ENCODE measurements around the gene DNAAF9. TPM values are rescaled to one million over a fixed set of nuclear protein-coding genes. Genes with fewer than 3 reads are reported as not detected.

Gene DNAAF9
- total RNA-seq, 4 donors from 2014 or later: 6.5 to 12.1 (median 9.1) TPM

GRCh38 chr20:3382836-3383235 lies 24.6 kb downstream of the DNAAF9 start:
- Histone ChIP-seq H3K27ac (no peak overlapping the region), H3K9me3 (no peaks in the 10 kb centered on the region), H3K4me1 (no peaks in the 10 kb centered on the region), H3K27me3 (no peaks in the 10 kb centered on the region), H3K36me3 (no peaks in the 10 kb centered on the region), H3K4me3 (no peak overlapping the region)
- no peak for DNase-seq
- TF ChIP-seq CTCF (IDR thresholded peaks at IDR 0.05): no peak
- no peak for TF ChIP-seq POLR2A (IDR thresholded peaks at IDR 0.05)

GRCh38 chr20:3380228-3381070 lies 27.0 kb downstream of the DNAAF9 start:
- TF ChIP-seq POLR2A (IDR thresholded peaks at IDR 0.05) (no peak), CTCF (IDR thresholded peaks at IDR 0.05) (no peak)
- no peaks in the 10 kb centered on the region for H3K9me3 ChIP-seq
- H3K27me3 ChIP-seq: no peaks in the 10 kb centered on the region
- H3K4me3 ChIP-seq: no peak overlapping the region
- H3K27ac ChIP-seq: no peak overlapping the region
- DNase-seq: no peak
- H3K4me1 ChIP-seq: no peaks in the 10 kb centered on the region
- H3K36me3 ChIP-seq: peaks cover 0 to 7% (median 0%) of the 10 kb centered on the region in 3 donors

GRCh38 chr20:3378138-3378537 lies 29.3 kb downstream of the DNAAF9 start:
- DNase-seq: no peak
- no peak overlapping the region for H3K27ac ChIP-seq
- H3K9me3 ChIP-seq: no peaks in the 10 kb centered on the region
- no peaks in the 10 kb centered on the region for H3K4me1 ChIP-seq
- TF ChIP-seq CTCF (IDR thresholded peaks at IDR 0.05) (no peak), POLR2A (IDR thresholded peaks at IDR 0.05) (no peak)
- no peak overlapping the region for H3K4me3 ChIP-seq
- H3K36me3 ChIP-seq: peaks cover 0 to 29% (median 0%) of the 10 kb centered on the region in 3 donors
- H3K27me3 ChIP-seq: no peaks in the 10 kb centered on the region

GRCh38 chr20:3377644-3378043 lies 29.8 kb downstream of the DNAAF9 start:
- no peak overlapping the region for H3K27ac ChIP-seq
- no peaks in the 10 kb centered on the region for H3K4me1 ChIP-seq
- no peaks in the 10 kb centered on the region for H3K27me3 ChIP-seq
- H3K4me3 ChIP-seq: no peak overlapping the region
- H3K9me3 ChIP-seq: no peaks in the 10 kb centered on the region
- DNase-seq: no peak
- TF ChIP-seq CTCF (IDR thresholded peaks at IDR 0.05) (no peak), POLR2A (IDR thresholded peaks at IDR 0.05) (no peak)
- H3K36me3 ChIP-seq: peaks cover 0 to 33% (median 0%) of the 10 kb centered on the region in 3 donors

- TF ChIP-seq CTCF (IDR thresholded peaks at IDR 0.05) (no peak), POLR2A (IDR thresholded peaks at IDR 0.05) (no peak)
These were observed 33.2 kb downstream of the DNAAF9 start for GRCh38 chr20:3374296-3374695.

More at GRCh38 chr20:3374296-3374695, 33.2 kb downstream of the DNAAF9 start:
- Histone ChIP-seq H3K27ac (no peak overlapping the region), H3K36me3 (peaks cover 0 to 40% (median 0%) of the 10 kb centered on the region in 3 donors), H3K4me1 (no peaks in the 10 kb centered on the region), H3K27me3 (no peaks in the 10 kb centered on the region), H3K4me3 (no peak overlapping the region), H3K9me3 (no peaks in the 10 kb centered on the region)
- DNase-seq: no peak

Measured in Peyer's patch (tissue), 4 donors.